ENCODE measurements around the gene PDCD5.

The PDCD5 gene

DNA sequence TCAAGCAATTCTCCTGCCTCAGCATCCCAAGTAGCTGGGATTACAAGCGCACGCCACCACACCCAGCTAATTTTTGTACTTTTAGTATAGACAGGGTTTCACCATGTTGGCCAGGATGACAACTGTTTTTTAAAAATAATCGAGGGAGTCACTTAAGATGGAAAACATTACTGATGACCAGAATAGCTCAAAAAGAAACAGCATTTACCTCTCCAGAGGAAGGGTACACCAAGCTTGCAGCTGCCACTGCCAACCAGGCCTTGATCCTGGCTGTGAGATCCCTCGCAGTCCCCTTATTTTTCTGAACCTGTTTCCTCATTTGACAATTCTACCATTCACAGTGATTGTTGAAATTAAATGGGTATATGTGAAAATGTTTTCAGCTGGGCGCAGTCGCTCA, 14.5 kb downstream of the PDCD5 start:
- Mint-ChIP-seq H3K4me1 (no peaks in the 10 kb centered on the region), H3K4me3 (no peak overlapping the region), H3K27me3 (ENCODE audit: low read depth) (no peaks in the 10 kb centered on the region), H3K36me3 (ENCODE audit: low read depth) (peaks cover 76% of the 10 kb centered on the region), H3K27ac (no peak overlapping the region), H3K9me3 (peaks cover 16% of the 10 kb centered on the region)
- TF ChIP-seq, protein P1, sequence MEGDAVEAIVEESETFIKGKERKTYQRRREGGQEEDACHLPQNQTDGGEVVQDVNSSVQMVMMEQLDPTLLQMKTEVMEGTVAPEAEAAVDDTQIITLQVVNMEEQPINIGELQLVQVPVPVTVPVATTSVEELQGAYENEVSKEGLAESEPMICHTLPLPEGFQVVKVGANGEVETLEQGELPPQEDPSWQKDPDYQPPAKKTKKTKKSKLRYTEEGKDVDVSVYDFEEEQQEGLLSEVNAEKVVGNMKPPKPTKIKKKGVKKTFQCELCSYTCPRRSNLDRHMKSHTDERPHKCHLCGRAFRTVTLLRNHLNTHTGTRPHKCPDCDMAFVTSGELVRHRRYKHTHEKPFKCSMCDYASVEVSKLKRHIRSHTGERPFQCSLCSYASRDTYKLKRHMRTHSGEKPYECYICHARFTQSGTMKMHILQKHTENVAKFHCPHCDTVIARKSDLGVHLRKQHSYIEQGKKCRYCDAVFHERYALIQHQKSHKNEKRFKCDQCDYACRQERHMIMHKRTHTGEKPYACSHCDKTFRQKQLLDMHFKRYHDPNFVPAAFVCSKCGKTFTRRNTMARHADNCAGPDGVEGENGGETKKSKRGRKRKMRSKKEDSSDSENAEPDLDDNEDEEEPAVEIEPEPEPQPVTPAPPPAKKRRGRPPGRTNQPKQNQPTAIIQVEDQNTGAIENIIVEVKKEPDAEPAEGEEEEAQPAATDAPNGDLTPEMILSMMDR (IDR thresholded peaks at IDR 0.05; ENCODE audit: unreplicated experiment in 3 of 3): no peak

DNA sequence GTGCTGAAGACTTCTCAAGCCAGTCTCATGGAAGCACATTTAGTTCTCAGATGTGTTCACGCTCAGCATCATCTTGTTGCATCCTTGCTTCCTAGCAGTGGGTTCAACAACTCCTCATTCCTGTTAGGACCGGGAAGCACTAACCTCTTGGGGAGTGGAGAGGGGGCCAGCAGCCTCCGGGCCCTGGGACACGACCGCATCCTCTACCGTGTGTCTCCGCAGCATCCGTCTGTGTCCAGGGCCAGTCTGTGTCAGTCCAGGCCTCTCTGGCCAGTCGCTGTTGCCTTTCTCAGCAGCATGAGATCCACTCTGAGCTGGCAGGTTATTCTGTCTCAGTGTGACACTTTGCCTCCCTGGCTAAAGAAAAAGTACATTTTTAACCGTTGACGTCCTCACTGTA, 17.0 kb downstream of the PDCD5 start:
- no peak overlapping the region for H3K27ac Mint-ChIP-seq
- TF ChIP-seq, protein P1 (IDR thresholded peaks at IDR 0.05; ENCODE audit: unreplicated experiment in 3 of 3): no peak
- H3K36me3 Mint-ChIP-seq (ENCODE audit: low read depth): peaks cover 64% of the 10 kb centered on the region
- no peaks in the 10 kb centered on the region for H3K27me3 Mint-ChIP-seq (ENCODE audit: low read depth)
- no peaks in the 10 kb centered on the region for H3K4me1 Mint-ChIP-seq
- peaks cover 9% of the 10 kb centered on the region for H3K9me3 Mint-ChIP-seq
- H3K4me3 Mint-ChIP-seq: no peak overlapping the region

DNA sequence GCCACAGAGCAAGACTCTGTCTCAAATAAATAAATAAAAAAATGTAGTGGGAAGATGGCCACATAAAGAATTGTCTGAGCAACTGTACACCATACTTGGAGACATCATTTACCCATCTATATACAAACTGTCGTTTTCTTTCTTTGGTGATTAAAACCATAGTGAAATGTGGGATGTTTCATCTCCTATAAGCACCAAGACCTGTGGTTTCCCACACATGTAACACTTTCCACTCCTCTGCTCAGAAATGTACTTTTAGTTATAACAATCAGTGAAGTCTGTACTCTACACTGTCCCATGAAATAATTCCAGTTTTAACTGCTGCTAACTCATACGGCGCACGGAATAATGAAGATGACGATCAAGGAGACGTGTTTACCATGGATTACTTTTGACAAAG, 18.3 kb downstream of the PDCD5 start:
- H3K27me3 Mint-ChIP-seq (ENCODE audit: low read depth): no peaks in the 10 kb centered on the region
- TF ChIP-seq, protein P1 (IDR thresholded peaks at IDR 0.05; ENCODE audit: unreplicated experiment in 3 of 3): no peak
- no peak overlapping the region for H3K4me3 Mint-ChIP-seq
- peaks cover 2% of the 10 kb centered on the region for H3K9me3 Mint-ChIP-seq
- no peak overlapping the region for H3K27ac Mint-ChIP-seq
- H3K36me3 Mint-ChIP-seq (ENCODE audit: low read depth): peaks cover 59% of the 10 kb centered on the region
- H3K4me1 Mint-ChIP-seq: no peaks in the 10 kb centered on the region

DNA sequence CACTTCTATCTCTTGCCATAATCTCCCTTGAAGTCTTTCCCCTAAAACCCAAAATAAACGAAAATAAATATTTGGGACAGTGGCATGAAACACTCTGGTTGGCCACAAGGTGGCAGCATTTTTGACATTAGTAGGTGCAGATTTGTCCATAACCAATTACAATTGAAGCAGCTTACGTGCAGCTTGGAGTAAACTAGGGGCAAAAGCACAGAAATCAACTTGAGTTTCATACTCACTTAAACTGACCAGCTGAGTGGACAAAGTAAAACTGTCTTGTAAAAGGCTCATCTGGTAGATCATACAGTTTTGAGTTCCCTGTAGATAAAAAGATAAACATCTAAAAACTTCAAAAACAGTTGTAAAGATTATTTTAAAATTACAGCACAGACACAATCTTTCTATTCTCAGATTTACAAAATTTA, 18.8 kb downstream of the PDCD5 start:
- TF ChIP-seq, protein P1 (IDR thresholded peaks at IDR 0.05; ENCODE audit: unreplicated experiment in 3 of 3): peak; percentile 73 to 77 (median 76)
- H3K4me3 Mint-ChIP-seq: no peak overlapping the region
- no peaks in the 10 kb centered on the region for H3K4me1 Mint-ChIP-seq
- H3K36me3 Mint-ChIP-seq (ENCODE audit: low read depth): peaks cover 56% of the 10 kb centered on the region
- no peak overlapping the region for H3K27ac Mint-ChIP-seq
- H3K27me3 Mint-ChIP-seq (ENCODE audit: low read depth): no peaks in the 10 kb centered on the region
- H3K9me3 Mint-ChIP-seq: no peaks in the 10 kb centered on the region

DNA sequence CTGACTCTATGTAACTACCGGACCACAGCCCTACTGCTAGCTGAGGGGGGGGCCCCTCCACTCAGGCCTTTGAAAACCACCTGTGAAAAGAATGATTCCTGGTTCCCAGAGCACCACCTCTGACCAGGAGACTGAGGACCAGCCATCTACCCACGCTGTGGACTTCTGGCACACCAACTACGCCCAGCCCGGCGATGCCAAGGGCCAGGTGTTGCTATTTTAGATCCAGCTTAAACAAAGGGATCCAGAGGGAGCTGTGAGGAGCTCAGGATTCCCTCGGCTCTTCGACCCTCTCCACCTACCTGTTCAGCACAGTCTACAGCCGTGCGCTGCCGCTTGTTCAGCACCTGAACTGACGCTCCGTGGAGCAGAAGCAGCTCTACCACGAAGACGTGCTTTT, 23.0 kb downstream of the PDCD5 start:
- Mint-ChIP-seq H3K4me1 (no peaks in the 10 kb centered on the region), H3K27me3 (ENCODE audit: low read depth) (no peaks in the 10 kb centered on the region), H3K9me3 (no peaks in the 10 kb centered on the region), H3K36me3 (ENCODE audit: low read depth) (peaks cover 49% of the 10 kb centered on the region), H3K27ac (no peak overlapping the region), H3K4me3 (no peak overlapping the region)
- TF ChIP-seq, protein P1 (IDR thresholded peaks at IDR 0.05; ENCODE audit: unreplicated experiment in 3 of 3): no peak

DNA sequence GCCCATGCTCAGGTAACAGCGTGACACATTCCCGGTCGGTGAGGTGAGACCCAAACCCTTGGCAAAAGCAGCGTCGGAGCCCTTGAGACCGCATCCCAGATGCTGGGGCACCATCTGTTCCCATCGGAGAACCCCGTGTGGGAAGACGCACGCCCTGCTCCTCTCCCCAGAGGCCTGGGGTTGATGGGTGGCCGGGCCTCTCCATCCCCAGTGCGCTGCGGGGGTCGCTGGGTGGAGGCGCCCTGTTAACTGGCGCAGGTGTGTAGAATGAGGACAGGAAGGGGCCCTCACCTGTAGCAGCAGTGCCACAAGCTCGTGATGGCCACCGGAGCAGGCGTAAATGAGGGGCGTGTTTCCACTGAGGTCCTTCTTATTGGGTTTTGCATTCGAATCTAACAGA, 24.6 kb downstream of the PDCD5 start:
- H3K36me3 Mint-ChIP-seq (ENCODE audit: low read depth): peaks cover 47% of the 10 kb centered on the region
- TF ChIP-seq, protein P1 (IDR thresholded peaks at IDR 0.05; ENCODE audit: unreplicated experiment in 3 of 3): no peak
- no peaks in the 10 kb centered on the region for H3K27me3 Mint-ChIP-seq (ENCODE audit: low read depth)
- no peak overlapping the region for H3K4me3 Mint-ChIP-seq
- no peak overlapping the region for H3K27ac Mint-ChIP-seq
- no peaks in the 10 kb centered on the region for H3K4me1 Mint-ChIP-seq
- H3K9me3 Mint-ChIP-seq: no peaks in the 10 kb centered on the region
